Measurements from ENCODE around the gene ZFHX3. TPM values are rescaled to one million over a fixed set of nuclear protein-coding genes. Genes with fewer than 3 reads are reported as not detected.

ZFHX3 gene
- total and polyA plus RNA-seq, 11 donors: 3.8 to 21.6 (median 13.6) TPM

GRCh38 chr16:72959301-72959996, 88.5 kb downstream of the ZFHX3 start:
- TF ChIP-seq POLR2A (IDR thresholded peaks at IDR 0.05): no peak
- TF ChIP-seq, protein P1, sequence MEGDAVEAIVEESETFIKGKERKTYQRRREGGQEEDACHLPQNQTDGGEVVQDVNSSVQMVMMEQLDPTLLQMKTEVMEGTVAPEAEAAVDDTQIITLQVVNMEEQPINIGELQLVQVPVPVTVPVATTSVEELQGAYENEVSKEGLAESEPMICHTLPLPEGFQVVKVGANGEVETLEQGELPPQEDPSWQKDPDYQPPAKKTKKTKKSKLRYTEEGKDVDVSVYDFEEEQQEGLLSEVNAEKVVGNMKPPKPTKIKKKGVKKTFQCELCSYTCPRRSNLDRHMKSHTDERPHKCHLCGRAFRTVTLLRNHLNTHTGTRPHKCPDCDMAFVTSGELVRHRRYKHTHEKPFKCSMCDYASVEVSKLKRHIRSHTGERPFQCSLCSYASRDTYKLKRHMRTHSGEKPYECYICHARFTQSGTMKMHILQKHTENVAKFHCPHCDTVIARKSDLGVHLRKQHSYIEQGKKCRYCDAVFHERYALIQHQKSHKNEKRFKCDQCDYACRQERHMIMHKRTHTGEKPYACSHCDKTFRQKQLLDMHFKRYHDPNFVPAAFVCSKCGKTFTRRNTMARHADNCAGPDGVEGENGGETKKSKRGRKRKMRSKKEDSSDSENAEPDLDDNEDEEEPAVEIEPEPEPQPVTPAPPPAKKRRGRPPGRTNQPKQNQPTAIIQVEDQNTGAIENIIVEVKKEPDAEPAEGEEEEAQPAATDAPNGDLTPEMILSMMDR (IDR thresholded peaks at IDR 0.05): no peak
- Histone ChIP-seq H3K4me1 (peaks cover 0 to 33% (median 4%) of the 10 kb centered on the region in 12 donors), H3K4me3 (no peak overlapping the region), H3K36me3 (peaks cover 0 to 37% (median 26%) of the 10 kb centered on the region in 9 donors), H3K27ac (no peak overlapping the region), H3K9me3 (no peaks in the 10 kb centered on the region), H3K27me3 (no peaks in the 10 kb centered on the region)
- ATAC-seq (no peak), DNase-seq (no peak)
- 97 to 98% (median 98%) methylated on average over 30 to 46 of the region's 46 CpGs for WGBS, 4 donors
- intact Hi-C loops (cut with DNase I): no loop called here

DNA sequence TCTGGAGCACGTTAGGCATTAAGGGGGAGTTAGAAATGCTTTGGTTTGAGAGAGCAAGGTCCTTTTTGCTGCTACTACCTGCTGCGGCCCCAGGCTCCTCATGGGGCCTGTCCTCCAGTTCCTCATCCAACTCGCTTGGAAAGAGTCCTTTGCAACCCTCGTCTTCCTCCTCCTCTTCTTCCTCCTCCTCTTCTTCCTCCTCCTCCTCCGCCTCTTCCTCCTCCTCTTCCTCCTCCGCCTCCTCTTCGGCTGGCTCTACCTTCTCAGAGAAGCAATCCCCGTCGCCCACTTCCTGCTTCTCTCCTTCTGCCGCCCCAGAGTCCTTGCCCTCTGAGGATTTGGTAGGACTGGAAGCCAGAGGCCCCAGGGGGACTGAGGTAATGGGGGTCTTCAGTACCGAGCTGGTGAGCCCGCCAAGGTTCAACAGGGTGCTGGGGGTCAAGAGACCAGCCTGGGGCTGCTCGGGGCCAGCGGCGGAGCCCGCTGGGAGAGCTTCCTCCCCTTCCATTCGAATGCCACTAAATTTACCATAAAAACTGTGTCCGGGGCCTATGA, 89.3 kb downstream of the ZFHX3 start:
- intact Hi-C loops (cut with DNase I): no loop called here
- Histone ChIP-seq H3K4me3 (no peak overlapping the region), H3K27me3 (no peaks in the 10 kb centered on the region), H3K27ac (no peak overlapping the region), H3K36me3 (peaks cover 0 to 37% (median 26%) of the 10 kb centered on the region in 9 donors), H3K4me1 (peaks cover 0 to 28% (median 2%) of the 10 kb centered on the region in 12 donors), H3K9me3 (no peaks in the 10 kb centered on the region)
- ATAC-seq (no peak), DNase-seq (no peak)
- no peak for TF ChIP-seq POLR2A (IDR thresholded peaks at IDR 0.05)
- TF ChIP-seq, protein P1 (IDR thresholded peaks at IDR 0.05): no peak
- 93 to 94% (median 94%) methylated on average over 18 of the region's 18 CpGs for WGBS, 4 donors

- whole genome bisulfite sequencing, 4 donors: 95 to 98% (median 96%) methylated on average over 45 to 50 of the region's 50 CpGs
- H3K4me1 ChIP-seq: peaks cover 0 to 26% (median 4%) of the 10 kb centered on the region in 12 donors
- no peak for ATAC-seq
Measured at GRCh38 chr16:72957303-72958277, 90.3 kb downstream of the ZFHX3 start.

More at GRCh38 chr16:72957303-72958277, 90.3 kb downstream of the ZFHX3 start:
- Histone ChIP-seq H3K27ac (no peak overlapping the region), H3K9me3 (no peaks in the 10 kb centered on the region), H3K36me3 (peaks cover 0 to 37% (median 26%) of the 10 kb centered on the region in 9 donors), H3K27me3 (no peaks in the 10 kb centered on the region), H3K4me3 (no peak overlapping the region)
- no peak for DNase-seq
- intact Hi-C loops (cut with DNase I): no loop called here
- TF ChIP-seq POLR2A (IDR thresholded peaks at IDR 0.05): no peak
- TF ChIP-seq, protein P1 (IDR thresholded peaks at IDR 0.05): no peak

All from heart left ventricle (tissue), 16 donors.